Immature natural killer cell (primary cell): Measurements from ENCODE around the gene EEIG1. TPM values are rescaled to one million over a fixed set of nuclear protein-coding genes. Genes with fewer than 3 reads are reported as not detected.

ENCODE experiments used
- DNase-seq, 3 donors: peaks; one replicate each; pipeline ENCODE4 v3.0.0; 2022; ENCODE audit warnings: mixed read lengths in 1 of 3
- H3K27ac Mint-ChIP-seq, 6 donors: one replicate each; pipeline ENCODE4 v1.8.0; 2020; ENCODE audit warnings: mixed read lengths in 6 of 6, mild to moderate bottlenecking in 5 of 6, inconsistent platforms in 4 of 6, moderate library complexity in 3 of 6
- H3K27me3 Mint-ChIP-seq, 3 donors: one replicate each; pipeline ENCODE4 v1.8.0; 2020 to 2021; ENCODE audit warnings: low read depth in 3 of 3, mild to moderate bottlenecking in 3 of 3, mixed read lengths in 3 of 3, moderate library complexity in 3 of 3, inconsistent platforms in 1 of 3
- H3K36me3 Mint-ChIP-seq, 3 donors: one replicate each; pipeline ENCODE4 v1.8.0; 2020; ENCODE audit warnings: mixed read lengths in 3 of 3, inconsistent platforms in 2 of 3, mild to moderate bottlenecking in 2 of 3
- H3K4me1 Mint-ChIP-seq, 2 donors: one replicate each; pipeline ENCODE4 v1.8.0; 2020; ENCODE audit warnings: inconsistent platforms in 2 of 2, mild to moderate bottlenecking in 2 of 2, mixed read lengths in 2 of 2, moderate library complexity in 1 of 2
- H3K4me3 Mint-ChIP-seq, 5 donors: one replicate each; pipeline ENCODE4 v1.8.0; 2020; ENCODE audit warnings: mild to moderate bottlenecking in 5 of 5, mixed read lengths in 5 of 5, inconsistent platforms in 3 of 5, moderate library complexity in 3 of 5
- H3K9me3 Mint-ChIP-seq, 6 donors: one replicate each; pipeline ENCODE4 v1.8.0; 2020; ENCODE audit warnings: mild to moderate bottlenecking in 6 of 6, mixed read lengths in 6 of 6, inconsistent platforms in 4 of 6, moderate library complexity in 3 of 6
- polyA plus RNA-seq, 3 donors: library from polyadenylated mRNA; unstranded; fragments of 300-500 nt; fragmentation: Illumina TruSeq; gene quantifications; one replicate each; pipeline ENCODE4 v1.2.3, GENCODE V29; 2021

Gene EEIG1
- polyA plus RNA-seq, 3 donors from 2014 or later = 7.6 to 19.6 (median 14.7) TPM

- Mint-ChIP-seq H3K4me3 (no peak overlapping the region), H3K36me3 (peaks cover 0 to 14% (median 3%) of the 10 kb centered on the region in 3 donors), H3K4me1 (peaks cover 6 to 8% of the 10 kb centered on the region in 2 donors), H3K9me3 (no peaks in the 10 kb centered on the region), H3K27ac (peak overlapping the region in 2 of 6 donors; percentile 31 to 86), H3K27me3 (peaks cover 0 to 3% (median 2%) of the 10 kb centered on the region in 3 donors)
- DNase-seq = no peak
Observed at GRCh38 chr9:127943011-127943662, 37.7 kb downstream of the EEIG1 start.

GRCh38 chr9:127942216-127943010 lies 38.4 kb downstream of the EEIG1 start:
- peaks cover 0 to 14% (median 3%) of the 10 kb centered on the region in 3 donors for H3K36me3 Mint-ChIP-seq

GRCh38 chr9:127941961-127942215 lies 38.9 kb downstream of the EEIG1 start:
- H3K36me3 Mint-ChIP-seq = peaks cover 0 to 14% (median 3%) of the 10 kb centered on the region in 3 donors
- DNase-seq = no peak
- no peak overlapping the region for H3K4me3 Mint-ChIP-seq
- H3K4me1 Mint-ChIP-seq = peaks cover 18 to 19% of the 10 kb centered on the region in 2 donors
- peaks cover 5 to 13% (median 7%) of the 10 kb centered on the region in 3 donors for H3K27me3 Mint-ChIP-seq
- H3K27ac Mint-ChIP-seq = no peak overlapping the region
- no peaks in the 10 kb centered on the region for H3K9me3 Mint-ChIP-seq

More at GRCh38 chr9:127942216-127943010, 38.4 kb downstream of the EEIG1 start:
- no peak overlapping the region for H3K4me3 Mint-ChIP-seq
- peaks cover 13% of the 10 kb centered on the region in 2 donors for H3K4me1 Mint-ChIP-seq
- H3K27ac Mint-ChIP-seq = peak overlapping the region in 2 of 6 donors; percentile 31 to 86
- H3K27me3 Mint-ChIP-seq = peaks cover 5 to 8% (median 7%) of the 10 kb centered on the region in 3 donors
- no peaks in the 10 kb centered on the region for H3K9me3 Mint-ChIP-seq
- DNase-seq = peak; percentile 45 to 59 (median 56)

GRCh38 chr9:127941062-127941960 lies 39.5 kb downstream of the EEIG1 start:
- no peaks in the 10 kb centered on the region for H3K9me3 Mint-ChIP-seq
- peaks cover 0 to 14% (median 3%) of the 10 kb centered on the region in 3 donors for H3K36me3 Mint-ChIP-seq
- H3K4me3 Mint-ChIP-seq = no peak overlapping the region
- DNase-seq = no peak
- peaks cover 5 to 13% (median 7%) of the 10 kb centered on the region in 3 donors for H3K27me3 Mint-ChIP-seq
- peaks cover 24% of the 10 kb centered on the region in 2 donors for H3K4me1 Mint-ChIP-seq
- H3K27ac Mint-ChIP-seq = no peak overlapping the region

GRCh38 chr9:127940593-127940992 lies 40.2 kb downstream of the EEIG1 start:
- Mint-ChIP-seq H3K27ac (no peak overlapping the region), H3K27me3 (peaks cover 5 to 13% (median 7%) of the 10 kb centered on the region in 3 donors), H3K4me1 (peaks cover 31 to 32% of the 10 kb centered on the region in 2 donors), H3K36me3 (peaks cover 3 to 19% (median 4%) of the 10 kb centered on the region in 3 donors), H3K4me3 (peak overlapping the region in 1 of 5 donors; percentile 29), H3K9me3 (no peaks in the 10 kb centered on the region)
- DNase-seq = no peak

- Mint-ChIP-seq H3K9me3 (no peaks in the 10 kb centered on the region), H3K27me3 (peaks cover 5 to 13% (median 7%) of the 10 kb centered on the region in 3 donors), H3K36me3 (peaks cover 3 to 14% (median 4%) of the 10 kb centered on the region in 3 donors), H3K4me1 (peaks cover 34 to 36% of the 10 kb centered on the region in 2 donors), H3K27ac (peak overlapping the region in 1 of 6 donors; percentile 89), H3K4me3 (peak overlapping the region in 4 of 5 donors; percentile 21 to 51 (median 44))
- no peak for DNase-seq
Observed at GRCh38 chr9:127938298-127938690, 42.5 kb downstream of the EEIG1 start.

- H3K4me1 Mint-ChIP-seq = peaks cover 31 to 37% of the 10 kb centered on the region in 2 donors
- peak within 1 kb of the TSS; percentile 89 to 99 (median 94) for H3K27ac Mint-ChIP-seq
- H3K36me3 Mint-ChIP-seq = peaks cover 3 to 16% (median 4%) of the 10 kb centered on the region in 3 donors
- DNase-seq = peak; percentile 77 to 80 (median 80)
- peaks cover 7 to 12% (median 7%) of the 10 kb centered on the region in 3 donors for H3K27me3 Mint-ChIP-seq
- H3K9me3 Mint-ChIP-seq = no peaks in the 10 kb centered on the region
- H3K4me3 Mint-ChIP-seq = peak within 1 kb of the TSS; percentile 86 to 99 (median 95)
Observed at GRCh38 chr9:127937388-127938297, 43.1 kb downstream of the EEIG1 start, which contains the start of gene DPM2. DPM2 (minus strand) TSS chr9:127937854; CDS start chr9:127937820, 34 bp downstream.

GRCh38 chr9:127937056-127937387 lies 43.8 kb downstream of the EEIG1 start:
- Mint-ChIP-seq H3K4me1 (peaks cover 30 to 37% of the 10 kb centered on the region in 2 donors), H3K27me3 (peaks cover 7 to 12% (median 7%) of the 10 kb centered on the region in 3 donors), H3K27ac (peak overlapping the region; percentile 89 to 99 (median 94))

GRCh38 chr9:127936347-127936852 lies 44.4 kb downstream of the EEIG1 start:
- Mint-ChIP-seq H3K27ac (peak overlapping the region in 4 of 6 donors; percentile 24 to 98 (median 90)), H3K4me1 (peaks cover 33 to 38% of the 10 kb centered on the region in 2 donors), H3K4me3 (peak overlapping the region; percentile 86 to 99 (median 95)), H3K27me3 (peaks cover 7 to 12% (median 7%) of the 10 kb centered on the region in 3 donors), H3K36me3 (peaks cover 3 to 16% (median 4%) of the 10 kb centered on the region in 3 donors), H3K9me3 (no peaks in the 10 kb centered on the region)
- no peak for DNase-seq

More at GRCh38 chr9:127937056-127937387, 43.8 kb downstream of the EEIG1 start:
- Mint-ChIP-seq H3K36me3 (peaks cover 3 to 16% (median 4%) of the 10 kb centered on the region in 3 donors), H3K9me3 (no peaks in the 10 kb centered on the region), H3K4me3 (peak overlapping the region; percentile 86 to 99 (median 95))
- DNase-seq = no peak

GRCh38 chr9:127935765-127936221 lies 45.0 kb downstream of the EEIG1 start:
- DNase-seq = no peak
- Mint-ChIP-seq H3K4me1 (peaks cover 39 to 45% of the 10 kb centered on the region in 2 donors), H3K27ac (peak overlapping the region in 5 of 6 donors; percentile 24 to 93 (median 49)), H3K27me3 (peaks cover 6 to 10% (median 7%) of the 10 kb centered on the region in 3 donors), H3K9me3 (no peaks in the 10 kb centered on the region), H3K36me3 (peaks cover 3 to 15% (median 4%) of the 10 kb centered on the region in 3 donors), H3K4me3 (peak overlapping the region; percentile 58 to 99 (median 70))

GRCh38 chr9:127934986-127935385 lies 45.8 kb downstream of the EEIG1 start:
- Mint-ChIP-seq H3K36me3 (peaks cover 3 to 9% (median 4%) of the 10 kb centered on the region in 3 donors), H3K27ac (peak overlapping the region in 1 of 6 donors; percentile 78), H3K4me3 (peak overlapping the region in 3 of 5 donors; percentile 27 to 72 (median 33)), H3K4me1 (peaks cover 43 to 46% of the 10 kb centered on the region in 2 donors), H3K9me3 (no peaks in the 10 kb centered on the region), H3K27me3 (peaks cover 5 to 10% (median 7%) of the 10 kb centered on the region in 3 donors)
- no peak for DNase-seq

- H3K4me3 Mint-ChIP-seq = peak overlapping the region in 2 of 5 donors; percentile 13 to 45
- peaks cover 46 to 49% of the 10 kb centered on the region in 2 donors for H3K4me1 Mint-ChIP-seq
- DNase-seq = no peak
- peak overlapping the region in 1 of 6 donors; percentile 20 for H3K27ac Mint-ChIP-seq
- peaks cover 5 to 10% (median 7%) of the 10 kb centered on the region in 3 donors for H3K27me3 Mint-ChIP-seq
- peaks cover 3 to 9% (median 4%) of the 10 kb centered on the region in 3 donors for H3K36me3 Mint-ChIP-seq
- H3K9me3 Mint-ChIP-seq = no peaks in the 10 kb centered on the region
Observed at GRCh38 chr9:127934248-127934647, 46.5 kb downstream of the EEIG1 start.
